OCI-LY3 (cell line): ENCODE measurements around the gene MXD3.

Experiments used
- H2AFZ ChIP-seq: fragments of 200-600, 300-600 bp; shearing (Covaris generic); 2 replicates; pipeline ENCODE4 v1.6.0; 2014; ENCODE audit warnings: antibody characterized with exemption, low read depth, low read length
- H3K27ac ChIP-seq: fragments of 200-600, 300-600 bp; sonication (generic); 2 replicates; pipeline ENCODE4 v1.5.1; 2014; ENCODE audit warnings: mild to moderate bottlenecking, low read length, moderate library complexity, mixed read lengths
- H3K27me3 ChIP-seq: fragments of 200-600, 300-600 bp; sonication (generic); 2 replicates; pipeline ENCODE4 v1.6.1; 2014; ENCODE audit warnings: low read depth, low read length, mixed read lengths
- H3K36me3 ChIP-seq: fragments of 200-600, 300-600 bp; sonication (generic); replicated peaks from 2 replicates; pipeline ENCODE3; 2014; ENCODE audit warnings: low read depth, low read length, mixed read lengths
- H3K4me1 ChIP-seq: fragments of 300-600, 200-600 bp; sonication (generic); 2 replicates; pipeline ENCODE4 v1.6.1; 2014; ENCODE audit warnings: low read length, mixed read lengths
- H3K4me2 ChIP-seq: fragments of 200-600, 300-600 bp; sonication (generic); 2 replicates; pipeline ENCODE4 v1.6.1; 2014; ENCODE audit warnings: low read length, mixed read lengths
- H3K4me3 ChIP-seq: fragments of 300-600, 200-600 bp; sonication (generic); 2 replicates; pipeline ENCODE4 v1.5.1; 2014; ENCODE audit warnings: antibody characterized with exemption, mild to moderate bottlenecking, low read length, moderate library complexity
- H3K79me2 ChIP-seq: fragments of 300-600, 200-600 bp; shearing (Covaris generic); 2 replicates; pipeline ENCODE4 v1.6.1; 2014; ENCODE audit warnings: mild to moderate bottlenecking, low read length, mixed read lengths
- H3K9ac ChIP-seq: fragments of 300-600, 200-600 bp; shearing (Covaris generic); 2 replicates; pipeline ENCODE4 v1.6.0; 2014; ENCODE audit warnings: mild to moderate bottlenecking, low read length, moderate library complexity
- H3K9me3 ChIP-seq: fragments of 200-600, 300-600 bp; shearing (Covaris generic); 2 replicates; pipeline ENCODE4 v1.6.1; 2014; ENCODE audit warnings: low read length, mixed read lengths; ENCODE audit not compliant: insufficient read depth
- H4K20me1 ChIP-seq: fragments of 200-600, 300-600 bp; sonication (generic); 2 replicates; pipeline ENCODE4 v1.6.1; 2016; ENCODE audit warnings: low read length, mixed read lengths; ENCODE audit not compliant: insufficient read depth
- CTCF ChIP-seq: fragments of 200-600, 300-600 bp; sonication (generic); IDR thresholded peaks from 2 replicates; pipeline ENCODE4 v1.5.1; 2014; ENCODE audit warnings: antibody characterized with exemption, low read length, low read depth
- EZH2phosphoT487 ChIP-seq: fragments of 200-600 bp; shearing (Covaris generic); IDR thresholded peaks from 2 replicates; pipeline ENCODE4 v1.6.1; 2018; ENCODE audit warnings: antibody characterized with exemption, mixed run types, low read depth

The MXD3 gene

DNA sequence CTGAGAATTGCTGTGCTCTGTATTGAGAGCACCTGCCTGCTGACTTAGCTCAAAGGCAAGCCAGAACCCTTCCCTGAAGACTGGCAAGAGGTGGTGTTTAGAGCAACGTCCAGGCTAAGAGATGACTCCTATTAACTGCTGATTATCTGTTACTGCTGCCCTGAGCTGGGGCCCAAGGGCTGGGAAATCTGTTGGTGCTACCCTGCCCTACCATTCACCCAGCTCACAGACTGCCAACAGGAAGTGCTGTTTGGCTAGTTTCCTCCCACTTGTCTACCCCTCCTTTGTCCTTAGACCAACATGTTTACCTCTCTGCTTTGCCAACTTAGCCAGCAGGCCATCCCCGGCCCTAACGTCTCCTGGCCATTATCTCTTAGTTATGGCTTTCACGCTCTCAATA is 15.1 kb downstream of the MXD3 start:
- Histone ChIP-seq H2AFZ (no peak overlapping the region), H3K79me2 (no peaks in the 10 kb centered on the region), H3K9me3 (no peaks in the 10 kb centered on the region), H3K27me3 (no peaks in the 10 kb centered on the region), H4K20me1 (peaks cover 12% of the 10 kb centered on the region), H3K4me2 (no peak overlapping the region), H3K36me3 (peaks cover 64% of the 10 kb centered on the region), H3K4me3 (no peak overlapping the region), H3K27ac (no peak overlapping the region), H3K4me1 (peaks cover 23% of the 10 kb centered on the region), H3K9ac (no peak overlapping the region)
- TF ChIP-seq EZH2phosphoT487 (no peak), CTCF (no peak)

- H3K9ac ChIP-seq, result no peak overlapping the region
- H4K20me1 ChIP-seq, result peaks cover 7% of the 10 kb centered on the region
- no peaks in the 10 kb centered on the region for H3K79me2 ChIP-seq
- H3K4me3 ChIP-seq, result no peak overlapping the region
- no peak overlapping the region for H3K27ac ChIP-seq
- no peak overlapping the region for H3K4me2 ChIP-seq
- H3K27me3 ChIP-seq, result no peaks in the 10 kb centered on the region
- peaks cover 62% of the 10 kb centered on the region for H3K36me3 ChIP-seq
- TF ChIP-seq CTCF, result no peak
- H3K9me3 ChIP-seq, result no peaks in the 10 kb centered on the region
- H2AFZ ChIP-seq, result no peak overlapping the region
- peaks cover 22% of the 10 kb centered on the region for H3K4me1 ChIP-seq
These were observed 15.8 kb downstream of the MXD3 start for GRCh38 chr5:177295924-177296323.

DNA sequence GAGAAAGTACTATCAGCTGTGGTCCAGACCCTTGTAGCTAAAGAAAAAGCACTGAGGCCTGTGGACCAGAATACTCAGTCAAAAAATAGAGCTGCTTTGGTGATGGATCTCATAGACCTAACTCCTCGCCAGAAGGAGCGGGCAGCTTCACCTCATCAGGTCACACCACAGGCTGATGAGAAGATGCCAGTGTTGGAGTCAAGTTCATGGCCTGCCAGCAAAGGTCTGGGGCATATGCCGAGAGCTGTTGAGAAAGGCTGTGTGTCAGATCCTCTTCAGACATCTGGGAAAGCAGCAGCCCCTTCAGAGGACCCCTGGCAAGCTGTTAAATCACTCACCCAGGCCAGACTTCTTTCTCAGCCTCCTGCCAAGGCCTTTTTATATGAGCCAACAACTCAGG is 17.1 kb downstream of the MXD3 start:
- no peaks in the 10 kb centered on the region for H3K9me3 ChIP-seq
- H3K27ac ChIP-seq, result no peak overlapping the region
- peaks cover 69% of the 10 kb centered on the region for H3K36me3 ChIP-seq
- H4K20me1 ChIP-seq, result peaks cover 4% of the 10 kb centered on the region; the same call in 1 of the 2 replicates
- H3K4me1 ChIP-seq, result peaks cover 17% of the 10 kb centered on the region
- no peak overlapping the region for H3K9ac ChIP-seq
- H2AFZ ChIP-seq, result no peak overlapping the region
- no peak overlapping the region for H3K4me3 ChIP-seq
- no peaks in the 10 kb centered on the region for H3K27me3 ChIP-seq
- no peaks in the 10 kb centered on the region for H3K79me2 ChIP-seq
- no peak overlapping the region for H3K4me2 ChIP-seq
- TF ChIP-seq EZH2phosphoT487, result no peak
- no peak for TF ChIP-seq CTCF

- no peaks in the 10 kb centered on the region for H3K79me2 ChIP-seq
- no peak for TF ChIP-seq EZH2phosphoT487
- TF ChIP-seq CTCF, result no peak
- H4K20me1 ChIP-seq, result peaks cover 4% of the 10 kb centered on the region; the same call in 1 of the 2 replicates
- peaks cover 13% of the 10 kb centered on the region for H3K4me1 ChIP-seq
- peaks cover 72% of the 10 kb centered on the region for H3K36me3 ChIP-seq
- H3K27me3 ChIP-seq, result no peaks in the 10 kb centered on the region
- H3K9me3 ChIP-seq, result no peaks in the 10 kb centered on the region
- H3K4me2 ChIP-seq, result no peak overlapping the region
- no peak overlapping the region for H3K9ac ChIP-seq
- no peak overlapping the region for H2AFZ ChIP-seq
- no peak overlapping the region for H3K27ac ChIP-seq
- no peak overlapping the region for H3K4me3 ChIP-seq
These were observed 17.7 kb downstream of the MXD3 start for GRCh38 chr5:177293819-177294581.
